Brain microvascular endothelial cell (primary cell): ENCODE results near the gene ANXA2.

Source experiments
- DNase-seq: peaks from one replicate; pipeline ENCODE4 v3.0.0-alpha.2; 2020
- H3K27ac ChIP-seq: fragments of 250-450 bp; sonication (Bioruptor Pico); 2 replicates; pipeline ENCODE4 v1.5.1; 2020; ENCODE audit warnings: mild to moderate bottlenecking, moderate library complexity
- H3K27me3 ChIP-seq: fragments of 250-450 bp; sonication (Bioruptor Pico); replicated peaks from 2 replicates; pipeline ENCODE4 v1.5.1; 2020; ENCODE audit warnings: mild to moderate bottlenecking
- H3K36me3 ChIP-seq: fragments of 250-450 bp; sonication (Bioruptor Pico); replicated peaks from 2 replicates; pipeline ENCODE4 v1.5.1; 2020; ENCODE audit warnings: mild to moderate bottlenecking
- H3K4me3 ChIP-seq: 2 replicates; pipeline ENCODE4 v1.5.1; 2011; ENCODE audit warnings: low read depth, mild to moderate bottlenecking, control low read depth, low read length, moderate library complexity
- CTCF ChIP-seq: IDR thresholded peaks from 2 replicates; pipeline ENCODE4 v1.5.1; 2011; ENCODE audit warnings: low read depth, mild to moderate bottlenecking, moderate library complexity, low read length, control low read depth, inconsistent platforms; ENCODE audit errors: missing control alignments
- in situ Hi-C: cut with HindIII; loops from 2 replicates; pipeline ENCODE4 v1.10.0; 2017; ENCODE audit warnings: low sequenced_read_pairs, low pct_ligation_motif_present

The ANXA2 gene

DNA sequence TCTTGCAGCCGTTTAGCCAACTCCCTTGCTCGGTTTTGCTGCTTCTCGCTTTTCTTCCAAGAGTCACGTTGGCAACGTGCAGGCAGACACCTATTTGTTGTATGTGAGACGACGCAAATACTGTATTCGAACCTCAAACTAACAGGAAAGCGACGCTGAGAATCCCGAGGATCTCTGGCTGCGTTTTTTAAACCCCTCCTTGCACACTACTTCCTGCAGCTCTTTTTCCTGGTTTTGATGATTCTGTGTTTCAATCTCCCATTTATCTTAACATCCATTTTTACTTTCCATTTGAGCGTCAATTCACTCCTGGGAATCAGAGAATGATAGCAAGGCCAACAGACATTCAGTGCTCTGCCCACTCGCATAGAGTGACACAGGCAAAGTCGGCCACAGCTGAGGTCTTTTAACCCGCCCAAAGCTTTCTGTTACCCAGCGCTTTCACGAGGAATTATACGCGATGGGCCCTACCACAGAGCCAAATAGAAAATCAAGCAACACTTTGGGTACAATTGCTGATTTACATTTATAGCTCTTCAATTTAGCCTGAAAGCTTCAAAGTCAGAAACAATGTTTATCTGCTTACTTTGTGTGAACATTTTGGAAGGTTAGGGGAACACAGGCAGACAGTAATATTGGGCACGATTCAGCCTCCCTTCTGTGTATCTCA is 1.6 kb upstream of the ANXA2 start:
- Histone ChIP-seq H3K4me3 (peak overlapping the region; percentile 47), H3K36me3 (peaks cover 34% of the 10 kb centered on the region), H3K27me3 (no peaks in the 10 kb centered on the region), H3K27ac (peak overlapping the region; percentile 99)
- TF ChIP-seq CTCF, result no peak
- DNase-seq, result no peak
- in situ Hi-C loops, result no loop called here

DNA sequence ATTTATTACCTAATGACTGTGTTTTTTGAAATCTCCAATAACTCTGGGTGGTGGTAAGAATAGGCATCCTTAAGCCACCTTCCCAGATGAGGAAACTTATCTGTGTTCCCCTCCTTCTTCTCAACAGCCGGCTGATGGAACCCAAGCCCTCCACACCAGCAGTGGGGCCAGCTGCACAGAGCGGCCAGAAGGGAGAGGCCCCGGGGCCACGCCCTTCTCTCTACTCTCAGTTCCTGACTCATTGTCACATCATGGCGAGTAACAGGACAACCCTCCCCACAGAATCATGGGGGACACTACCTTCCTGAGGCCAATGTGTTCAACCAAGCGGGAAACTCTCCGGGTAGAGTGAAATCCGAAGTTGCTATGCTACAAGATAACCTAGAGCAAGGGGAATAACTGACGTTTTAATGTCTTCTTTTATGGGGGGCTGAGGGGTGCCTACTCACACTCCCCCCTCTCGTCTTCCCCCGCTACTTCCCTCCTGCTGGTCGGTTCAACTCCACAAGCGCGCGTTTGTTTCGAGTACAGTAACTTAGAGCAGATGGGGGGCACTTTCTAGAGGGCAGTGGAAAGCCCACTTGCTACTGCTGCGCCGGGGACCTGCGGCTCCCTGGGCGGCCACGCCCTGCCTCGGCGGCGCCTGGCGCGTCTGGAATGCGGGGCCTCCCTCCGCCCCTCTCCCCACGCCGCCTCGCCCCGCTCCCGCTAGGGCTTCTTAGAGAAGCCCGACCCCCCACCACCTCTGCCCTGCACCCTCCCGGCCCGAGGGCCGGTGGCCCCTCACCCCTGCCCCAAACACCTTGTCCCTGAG is 621 bp downstream of the ANXA2 start:
- DNase-seq, result peak; percentile 67
- Histone ChIP-seq H3K27me3 (no peaks in the 10 kb centered on the region), H3K36me3 (peaks cover 46% of the 10 kb centered on the region), H3K27ac (peak overlapping the region; percentile 99), H3K4me3 (peak overlapping the region; percentile 71)
- no peak for TF ChIP-seq CTCF
- in situ Hi-C loops, result no loop called here

- DNase-seq, result no peak
- TF ChIP-seq CTCF, result no peak
- peak overlapping the region; percentile 71 for H3K4me3 ChIP-seq
- H3K36me3 ChIP-seq, result peaks cover 52% of the 10 kb centered on the region
- in situ Hi-C loops, result no loop called here
- H3K27ac ChIP-seq, result peak overlapping the region; percentile 99
- H3K27me3 ChIP-seq, result no peaks in the 10 kb centered on the region
These were observed 1.2 kb downstream of the ANXA2 start for GRCh38 chr15:60396560-60396957.

DNA sequence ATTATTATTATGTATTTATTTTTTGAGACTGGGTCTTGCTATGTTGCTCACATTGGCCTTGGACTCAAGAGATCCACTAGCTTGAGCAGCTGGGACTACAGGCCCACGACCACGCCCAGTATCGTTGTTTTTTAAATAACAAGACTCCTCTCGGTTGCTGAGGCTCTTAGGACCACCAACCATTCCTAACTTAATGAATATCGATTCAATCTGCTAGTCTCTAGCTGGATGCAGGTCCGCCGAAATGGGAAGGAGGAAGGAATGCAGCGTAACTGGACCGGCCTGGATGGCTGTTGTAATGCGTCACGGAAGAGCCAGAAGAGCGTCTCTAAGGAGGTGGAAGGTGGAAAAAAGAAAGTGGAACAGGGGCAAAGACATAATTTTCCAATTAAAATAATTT is 1.7 kb downstream of the ANXA2 start:
- H3K27ac ChIP-seq, result peak overlapping the region; percentile 99
- H3K27me3 ChIP-seq, result no peaks in the 10 kb centered on the region
- in situ Hi-C loops, result no loop called here
- H3K36me3 ChIP-seq, result peaks cover 54% of the 10 kb centered on the region
- H3K4me3 ChIP-seq, result peak overlapping the region; percentile 71
- no peak for DNase-seq
- TF ChIP-seq CTCF, result no peak

DNA sequence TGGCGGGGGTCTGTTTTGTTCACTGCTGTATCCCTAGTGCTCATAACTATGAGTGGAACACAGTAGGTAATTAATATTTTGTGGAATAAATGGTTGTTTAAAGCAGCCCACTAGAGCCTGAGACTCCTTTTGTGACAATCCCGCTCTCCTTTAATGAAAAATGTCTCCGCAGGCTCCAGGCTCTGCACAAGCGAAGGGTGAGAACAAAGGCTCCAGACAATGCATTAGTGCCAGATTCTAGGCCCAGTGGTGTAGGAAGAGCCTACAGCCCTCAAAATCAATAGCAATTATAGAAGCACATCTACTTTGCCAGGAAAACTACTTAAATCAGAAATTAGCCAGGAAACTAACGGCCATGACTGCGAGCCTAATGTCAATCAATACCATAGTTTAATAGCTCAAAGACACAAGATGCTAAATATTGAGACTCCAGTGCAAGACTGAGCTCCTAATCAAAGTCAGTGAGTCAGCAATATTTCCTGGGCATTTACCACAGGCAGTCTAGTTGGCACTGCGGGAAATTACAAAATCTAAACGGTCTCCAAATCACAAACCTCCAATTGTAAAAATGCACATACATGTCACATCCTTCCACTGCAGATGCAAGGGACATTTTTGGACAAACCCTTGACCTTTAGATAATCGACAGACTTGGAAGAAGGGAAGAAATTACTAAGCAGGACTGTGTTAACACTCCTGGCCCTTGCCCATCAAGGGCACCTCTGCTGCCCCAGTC is 2.3 kb downstream of the ANXA2 start:
- Histone ChIP-seq H3K27ac (peak overlapping the region; percentile 99), H3K27me3 (no peaks in the 10 kb centered on the region), H3K36me3 (peaks cover 60% of the 10 kb centered on the region), H3K4me3 (peak overlapping the region; percentile 71)
- in situ Hi-C loops, result no loop called here
- TF ChIP-seq CTCF, result no peak
- DNase-seq, result no peak
